LNCAP (cell line): ENCODE data around the gene TMBIM1.

Source experiments
- CTCF ChIP-seq: fragments of 450-650 bp; IDR thresholded peaks from 2 replicates; pipeline ENCODE4 v1.5.1; 2017; ENCODE audit warnings: mild to moderate bottlenecking

TMBIM1 gene

GRCh38 chr2:218293715-218294429 is 1.6 kb upstream of the TMBIM1 start:
- TF ChIP-seq CTCF: no peak

GRCh38 chr2:218291318-218292047 is 820 bp downstream of the TMBIM1 start:
- no peak for TF ChIP-seq CTCF

GRCh38 chr2:218290316-218291261 is 1.7 kb downstream of the TMBIM1 start:
- TF ChIP-seq CTCF: no peak

- no peak for TF ChIP-seq CTCF
Observed at GRCh38 chr2:218289639-218290315, 2.5 kb downstream of the TMBIM1 start.

GRCh38 chr2:218286570-218287459 is 5.5 kb downstream of the TMBIM1 start:
- no peak for TF ChIP-seq CTCF

GRCh38 chr2:218285604-218286003 is 6.7 kb downstream of the TMBIM1 start:
- no peak for TF ChIP-seq CTCF
